NOMO-1 treated with dmso at 0.1 percent for 144 hours (cell line): ENCODE measurements around the gene PKIG.

Source experiments
- DNase-seq: peaks from one replicate; lab custom pipeline; 2025; ENCODE audit not compliant: unreplicated experiment; lab: John Stamatoyannopoulos, UW

PKIG gene

GRCh38 chr20:44594730-44595129, 12.4 kb downstream of the PKIG start:
- DNase-seq: no peak

GRCh38 chr20:44596010-44596409, 13.6 kb downstream of the PKIG start:
- DNase-seq: no peak

GRCh38 chr20:44596876-44597275, 14.5 kb downstream of the PKIG start:
- DNase-seq: no peak

- no peak for DNase-seq
Observed at GRCh38 chr20:44597516-44597915, 15.1 kb downstream of the PKIG start.

- DNase-seq: no peak
Observed at GRCh38 chr20:44597930-44598329, 15.6 kb downstream of the PKIG start.

- no peak for DNase-seq
Observed at GRCh38 chr20:44598423-44599305, 16.3 kb downstream of the PKIG start.

- no peak for DNase-seq
Observed at GRCh38 chr20:44599715-44600114, 17.3 kb downstream of the PKIG start.

- DNase-seq: no peak
Observed at GRCh38 chr20:44600301-44600700, 17.9 kb downstream of the PKIG start.

GRCh38 chr20:44600758-44601201, 18.4 kb downstream of the PKIG start:
- no peak for DNase-seq

GRCh38 chr20:44601236-44601671, 18.9 kb downstream of the PKIG start:
- DNase-seq: no peak

- no peak for DNase-seq
Observed at GRCh38 chr20:44601801-44602204, 19.4 kb downstream of the PKIG start.

- no peak for DNase-seq
Observed at GRCh38 chr20:44603327-44603726, 20.9 kb downstream of the PKIG start.

GRCh38 chr20:44606725-44607441, 24.5 kb downstream of the PKIG start:
- DNase-seq: no peak

GRCh38 chr20:44609006-44609515, 26.7 kb downstream of the PKIG start:
- DNase-seq: no peak

GRCh38 chr20:44609516-44610312, 27.3 kb downstream of the PKIG start:
- DNase-seq: peak; percentile 55

- peak; percentile 74 for DNase-seq
Observed at GRCh38 chr20:44610313-44610962, 28.1 kb downstream of the PKIG start.

GRCh38 chr20:44613575-44613974, 31.2 kb downstream of the PKIG start:
- no peak for DNase-seq

- no peak for DNase-seq
Observed at GRCh38 chr20:44614525-44614924, 32.1 kb downstream of the PKIG start.

GRCh38 chr20:44615169-44615791, 32.9 kb downstream of the PKIG start:
- DNase-seq: no peak
